ENCODE results near the gene TOR2A.

TOR2A gene

DNA sequence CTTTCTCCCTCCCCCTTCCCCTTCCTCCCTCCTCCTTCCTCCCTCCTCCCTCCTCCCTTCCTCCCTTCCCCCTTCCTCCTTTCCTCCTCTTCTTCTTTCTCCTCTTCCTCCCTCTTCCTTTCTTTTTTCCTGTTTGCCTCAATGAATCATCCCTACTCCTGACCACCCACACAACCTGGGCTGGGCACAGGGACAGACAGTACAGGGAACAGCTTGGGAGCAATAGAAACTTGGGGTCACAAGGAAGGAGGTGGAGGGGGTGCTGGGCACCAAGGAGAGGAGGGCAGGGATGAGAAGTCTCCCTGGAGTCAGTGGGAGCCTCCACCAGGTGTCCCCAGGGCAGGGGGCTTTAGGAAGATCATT, 14.2 kb downstream of the TOR2A start:
- no peak overlapping the region for H3K4me3 ChIP-seq (ENCODE audit: low read length)
- 0 out of 2 replicates have a peak, but pooled peaks cover 4% of the 10 kb centered on the region for H3K4me1 ChIP-seq (ENCODE audit: low read length)
- H2AFZ ChIP-seq (ENCODE audit: low read depth, low read length) = no peak overlapping the region
- H3K9me3 ChIP-seq (ENCODE audit: insufficient read depth, low read length) = no peaks in the 10 kb centered on the region
- no peaks in the 10 kb centered on the region for H4K20me1 ChIP-seq (ENCODE audit: insufficient read depth, low read length)
- peaks cover 4% of the 10 kb centered on the region for H3K27me3 ChIP-seq (ENCODE audit: low read depth, low read length)
- H3K79me2 ChIP-seq (ENCODE audit: low read length) = no peaks in the 10 kb centered on the region
- H3K4me2 ChIP-seq (ENCODE audit: low read length) = no peak overlapping the region
- no peak for TF ChIP-seq EZH2phosphoT487 (IDR thresholded peaks at IDR 0.05; ENCODE audit: low read depth)
- TF ChIP-seq, protein P1, sequence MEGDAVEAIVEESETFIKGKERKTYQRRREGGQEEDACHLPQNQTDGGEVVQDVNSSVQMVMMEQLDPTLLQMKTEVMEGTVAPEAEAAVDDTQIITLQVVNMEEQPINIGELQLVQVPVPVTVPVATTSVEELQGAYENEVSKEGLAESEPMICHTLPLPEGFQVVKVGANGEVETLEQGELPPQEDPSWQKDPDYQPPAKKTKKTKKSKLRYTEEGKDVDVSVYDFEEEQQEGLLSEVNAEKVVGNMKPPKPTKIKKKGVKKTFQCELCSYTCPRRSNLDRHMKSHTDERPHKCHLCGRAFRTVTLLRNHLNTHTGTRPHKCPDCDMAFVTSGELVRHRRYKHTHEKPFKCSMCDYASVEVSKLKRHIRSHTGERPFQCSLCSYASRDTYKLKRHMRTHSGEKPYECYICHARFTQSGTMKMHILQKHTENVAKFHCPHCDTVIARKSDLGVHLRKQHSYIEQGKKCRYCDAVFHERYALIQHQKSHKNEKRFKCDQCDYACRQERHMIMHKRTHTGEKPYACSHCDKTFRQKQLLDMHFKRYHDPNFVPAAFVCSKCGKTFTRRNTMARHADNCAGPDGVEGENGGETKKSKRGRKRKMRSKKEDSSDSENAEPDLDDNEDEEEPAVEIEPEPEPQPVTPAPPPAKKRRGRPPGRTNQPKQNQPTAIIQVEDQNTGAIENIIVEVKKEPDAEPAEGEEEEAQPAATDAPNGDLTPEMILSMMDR (IDR thresholded peaks at IDR 0.05; ENCODE audit: low read depth, low read length) = no peak
- no peaks in the 10 kb centered on the region for H3K36me3 ChIP-seq (replicated peaks; ENCODE audit: low read depth, low read length)
- no peak overlapping the region for H3K9ac ChIP-seq (ENCODE audit: low read length)
- no peak overlapping the region for H3K27ac ChIP-seq (ENCODE audit: low read length)

DNA sequence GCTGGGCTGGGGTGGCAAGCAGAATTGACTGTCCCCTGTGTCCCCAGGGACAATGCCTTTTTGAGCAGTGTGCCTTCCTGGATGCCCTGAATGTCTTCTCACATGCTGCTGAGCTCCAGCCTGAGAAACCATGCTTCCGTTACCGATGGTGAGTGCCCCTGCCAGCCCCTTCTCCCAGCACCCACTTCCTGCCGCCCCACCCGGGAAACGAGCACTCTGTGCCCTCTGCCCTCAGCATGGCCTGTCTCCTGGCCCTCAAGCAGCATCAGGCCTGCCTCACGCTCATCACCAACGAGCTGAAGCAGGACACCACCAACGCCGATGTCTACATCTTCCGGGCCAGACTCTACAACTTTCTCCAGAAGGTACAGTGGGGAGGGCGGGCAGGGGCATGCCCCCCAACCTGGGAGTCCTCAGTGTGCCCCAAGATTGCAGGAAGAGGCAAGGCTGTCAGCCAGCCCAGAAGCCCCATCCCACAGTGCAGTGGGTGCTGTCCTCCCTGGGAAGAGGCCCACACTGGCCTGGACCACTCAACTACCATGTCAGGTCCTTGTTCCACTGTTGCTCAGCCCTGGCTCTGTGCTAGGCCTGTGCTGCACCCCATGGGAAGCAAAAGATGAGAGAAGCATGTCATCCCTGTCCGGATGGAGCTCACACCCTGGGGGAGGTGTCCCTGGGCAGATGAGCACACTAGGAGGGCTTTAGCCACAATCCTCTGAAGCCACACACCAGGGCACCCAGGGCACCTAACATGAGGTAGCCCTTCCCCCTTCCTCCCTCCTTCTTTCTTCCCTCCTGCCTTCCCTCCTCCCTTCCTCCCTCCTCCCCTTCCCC, 14.8 kb downstream of the TOR2A start:
- no peaks in the 10 kb centered on the region for H3K36me3 ChIP-seq (replicated peaks; ENCODE audit: low read depth, low read length)
- H3K4me3 ChIP-seq (ENCODE audit: low read length) = no peak overlapping the region
- no peak overlapping the region for H3K27ac ChIP-seq (ENCODE audit: low read length)
- no peaks in the 10 kb centered on the region for H3K79me2 ChIP-seq (ENCODE audit: low read length)
- H3K27me3 ChIP-seq (ENCODE audit: low read depth, low read length) = peaks cover 4% of the 10 kb centered on the region
- H2AFZ ChIP-seq (ENCODE audit: low read depth, low read length) = no peak overlapping the region
- no peak for TF ChIP-seq EZH2phosphoT487 (IDR thresholded peaks at IDR 0.05; ENCODE audit: low read depth)
- TF ChIP-seq, protein P1 (IDR thresholded peaks at IDR 0.05; ENCODE audit: low read depth, low read length) = no peak
- H4K20me1 ChIP-seq (ENCODE audit: insufficient read depth, low read length) = no peaks in the 10 kb centered on the region
- H3K9me3 ChIP-seq (ENCODE audit: insufficient read depth, low read length) = no peaks in the 10 kb centered on the region
- no peak overlapping the region for H3K9ac ChIP-seq (ENCODE audit: low read length)
- H3K4me1 ChIP-seq (ENCODE audit: low read length) = 0 out of 2 replicates have a peak, but pooled peaks cover 4% of the 10 kb centered on the region
- no peak overlapping the region for H3K4me2 ChIP-seq (ENCODE audit: low read length)

- Histone ChIP-seq H3K4me1 (ENCODE audit: low read length) (peaks cover 8% of the 10 kb centered on the region), H4K20me1 (ENCODE audit: insufficient read depth, low read length) (no peaks in the 10 kb centered on the region; the same call in 1 of the 2 replicates), H3K9ac (ENCODE audit: low read length) (no peak overlapping the region), H3K36me3 (replicated peaks; ENCODE audit: low read depth, low read length) (no peaks in the 10 kb centered on the region), H3K79me2 (ENCODE audit: low read length) (no peaks in the 10 kb centered on the region), H3K27ac (ENCODE audit: low read length) (no peak overlapping the region), H3K27me3 (ENCODE audit: low read depth, low read length) (peaks cover 4% of the 10 kb centered on the region), H3K4me3 (ENCODE audit: low read length) (no peak overlapping the region), H3K4me2 (ENCODE audit: low read length) (no peak overlapping the region), H2AFZ (ENCODE audit: low read depth, low read length) (no peak overlapping the region), H3K9me3 (ENCODE audit: insufficient read depth, low read length) (no peaks in the 10 kb centered on the region)
- TF ChIP-seq, protein P1 (IDR thresholded peaks at IDR 0.05; ENCODE audit: low read depth, low read length) = no peak
- TF ChIP-seq EZH2phosphoT487 (IDR thresholded peaks at IDR 0.05; ENCODE audit: low read depth) = no peak
Measured at GRCh38 chr9:127717766-127718165, 17.3 kb downstream of the TOR2A start.

GRCh38 chr9:127716412-127716811, 18.7 kb downstream of the TOR2A start:
- Histone ChIP-seq H3K27ac (ENCODE audit: low read length) (no peak overlapping the region), H4K20me1 (ENCODE audit: insufficient read depth, low read length) (no peaks in the 10 kb centered on the region; the same call in 1 of the 2 replicates), H3K79me2 (ENCODE audit: low read length) (no peaks in the 10 kb centered on the region), H3K9ac (ENCODE audit: low read length) (peak overlapping the region; percentile 10; the same call in 1 of the 2 replicates), H2AFZ (ENCODE audit: low read depth, low read length) (peak overlapping the region; percentile 57; the same call in 1 of the 2 replicates), H3K36me3 (replicated peaks; ENCODE audit: low read depth, low read length) (no peaks in the 10 kb centered on the region), H3K9me3 (ENCODE audit: insufficient read depth, low read length) (no peaks in the 10 kb centered on the region), H3K4me1 (ENCODE audit: low read length) (peaks cover 8% of the 10 kb centered on the region), H3K4me3 (ENCODE audit: low read length) (peak overlapping the region; percentile 89), H3K4me2 (ENCODE audit: low read length) (peak overlapping the region; percentile 94), H3K27me3 (ENCODE audit: low read depth, low read length) (no peaks in the 10 kb centered on the region)
- no peak for TF ChIP-seq EZH2phosphoT487 (IDR thresholded peaks at IDR 0.05; ENCODE audit: low read depth)
- TF ChIP-seq, protein P1 (IDR thresholded peaks at IDR 0.05; ENCODE audit: low read depth, low read length) = no peak

All from OCI-LY3 (cell line).